GM19372 (cell line): ENCODE measurements around the gene ARHGEF40.

ENCODE experiments used
- ATAC-seq: cut with Tn5 transposase; IDR thresholded peaks from one replicate; pipeline ENCODE4 v1.9.1; 2021; ENCODE audit warnings: mild to moderate bottlenecking, low read depth, moderate library complexity; ENCODE audit not compliant: unreplicated experiment

Gene ARHGEF40

GRCh38 chr14:21070083-21070609, at the start of gene ARHGEF40:
Gene ARHGEF40, plus strand, starts transcription at chr14:21070304. Its CDS starts 93 bp downstream, at chr14:21070397.
- ATAC-seq, result no peak

- no peak for ATAC-seq
Observed at GRCh38 chr14:21020977-21021545, 49.0 kb upstream of the ARHGEF40 start.

- ATAC-seq, result no peak
Observed at GRCh38 chr14:21022686-21023085, 47.4 kb upstream of the ARHGEF40 start.

GRCh38 chr14:21023174-21023573, 46.9 kb upstream of the ARHGEF40 start:
- no peak for ATAC-seq

GRCh38 chr14:21023817-21024584, 46.1 kb upstream of the ARHGEF40 start:
- ATAC-seq, result no peak

- no peak for ATAC-seq
Observed at GRCh38 chr14:21024585-21025370, 45.3 kb upstream of the ARHGEF40 start, which contains the start of gene NDRG2. Gene NDRG2, minus strand, starts transcription at chr14:21025061. Its CDS starts 1,746 bp downstream, at chr14:21023315.

GRCh38 chr14:21025371-21026273, 44.5 kb upstream of the ARHGEF40 start:
- no peak for ATAC-seq

- ATAC-seq, result no peak
Observed at GRCh38 chr14:21026274-21026987, 43.7 kb upstream of the ARHGEF40 start.

- no peak for ATAC-seq
Observed at GRCh38 chr14:21026988-21027315, 43.2 kb upstream of the ARHGEF40 start.

- no peak for ATAC-seq
Observed at GRCh38 chr14:21029917-21030316, 40.2 kb upstream of the ARHGEF40 start, which contains the start of gene TPPP2. Gene TPPP2, plus strand, starts transcription at chr14:21030217. Its CDS starts 365 bp downstream, at chr14:21030582.

GRCh38 chr14:21030531-21030930, 39.6 kb upstream of the ARHGEF40 start:
- ATAC-seq, result no peak

GRCh38 chr14:21032326-21033132, 37.6 kb upstream of the ARHGEF40 start:
- ATAC-seq, result no peak

GRCh38 chr14:21033133-21033698, 36.9 kb upstream of the ARHGEF40 start:
- no peak for ATAC-seq

- ATAC-seq, result no peak
Observed at GRCh38 chr14:21034707-21035106, 35.4 kb upstream of the ARHGEF40 start, which contains the start of gene RNASE13. Gene RNASE13, minus strand, starts transcription at chr14:21034807. Its CDS starts 519 bp downstream, at chr14:21034288.

- no peak for ATAC-seq
Observed at GRCh38 chr14:21036751-21037150, 33.4 kb upstream of the ARHGEF40 start.

- no peak for ATAC-seq
Observed at GRCh38 chr14:21037156-21037555, 32.9 kb upstream of the ARHGEF40 start.

- no peak for ATAC-seq
Observed at GRCh38 chr14:21038441-21039422, 31.4 kb upstream of the ARHGEF40 start.
